ENCODE results near the gene RAP2C.
"Not testable (repeated sequence)": the region's sequence is repeated elsewhere in the genome, so short reads cannot be mapped to it uniquely, and the experiment has no call there.

RAP2C gene

GRCh38 chrX:132199941-132200340 is 19.3 kb downstream of the RAP2C start:
- DNase-seq (ENCODE audit: low spot score): no peak

GRCh38 chrX:132193872-132194574 is 25.2 kb downstream of the RAP2C start:
- DNase-seq (ENCODE audit: low spot score): no peak

- no peak for DNase-seq (ENCODE audit: low spot score)
Observed at GRCh38 chrX:132191938-132192337, 27.3 kb downstream of the RAP2C start.

- DNase-seq (ENCODE audit: low spot score): no peak
Observed at GRCh38 chrX:132188175-132188574, 31.1 kb downstream of the RAP2C start.

GRCh38 chrX:132187451-132187850 is 31.8 kb downstream of the RAP2C start:
- no peak for DNase-seq (ENCODE audit: low spot score)

- DNase-seq (ENCODE audit: low spot score): no peak
Observed at GRCh38 chrX:132184871-132185270, 34.4 kb downstream of the RAP2C start.

GRCh38 chrX:132181364-132181763 is 37.9 kb downstream of the RAP2C start:
- DNase-seq (ENCODE audit: low spot score): no peak

GRCh38 chrX:132180929-132181328 is 38.3 kb downstream of the RAP2C start:
- DNase-seq (ENCODE audit: low spot score): no peak

GRCh38 chrX:132173647-132174046 is 45.6 kb downstream of the RAP2C start:
- no peak for DNase-seq (ENCODE audit: low spot score)

- DNase-seq (ENCODE audit: low spot score): no peak
Observed at GRCh38 chrX:132171881-132172280, 47.4 kb downstream of the RAP2C start.

- DNase-seq (ENCODE audit: low spot score): no peak
Observed at GRCh38 chrX:132171478-132171877, 47.8 kb downstream of the RAP2C start.

GRCh38 chrX:132169554-132169953 is 49.7 kb downstream of the RAP2C start:
- DNase-seq (ENCODE audit: low spot score): no peak

GRCh38 chrX:132165651-132166050 is 53.6 kb downstream of the RAP2C start:
- no peak for DNase-seq (ENCODE audit: low spot score)

GRCh38 chrX:132165005-132165404 is 54.2 kb downstream of the RAP2C start:
- DNase-seq (ENCODE audit: low spot score): no peak

GRCh38 chrX:132163094-132163493 is 56.2 kb downstream of the RAP2C start:
- DNase-seq (ENCODE audit: low spot score): not testable (repeated sequence)

GRCh38 chrX:132153166-132153565 is 66.1 kb downstream of the RAP2C start:
- DNase-seq (ENCODE audit: low spot score): no peak
